Esophagus muscularis mucosa (tissue), 4 donors: ENCODE measurements around the gene IL11.

Source experiments
- EP300 ChIP-seq: sonication (generic); formaldehyde crosslinking; IDR thresholded peaks from one replicate; pipeline ENCODE4 v1.6.1; 2017; ENCODE audit warnings: antibody characterized with exemption
- POLR2A ChIP-seq: fragments of 450-650 bp; IDR thresholded peaks from one replicate; pipeline ENCODE4 v1.6.1; 2017; ENCODE audit warnings: antibody characterized with exemption, moderate library complexity, mild to moderate bottlenecking, low read depth
- POLR2AphosphoS5 ChIP-seq, 2 donors: sonication (generic); formaldehyde crosslinking; IDR thresholded peaks; one replicate each; pipeline ENCODE4 v1.6.1; 2017; ENCODE audit warnings: antibody characterized with exemption in 2 of 2
- TF ChIP-seq, protein P1 (sequence below), 3 experiments: fragments of 200-600 bp in 2 of 3; fragments of 450-650 bp in 1 of 3; sonication (generic) in 2 of 3; IDR thresholded peaks; one replicate each; pipeline ENCODE4 v1.5.1; 2017 to 2019; ENCODE audit warnings: antibody characterized with exemption in 3 of 3, mild to moderate bottlenecking in 2 of 3, moderate library complexity in 1 of 3

DNA sequence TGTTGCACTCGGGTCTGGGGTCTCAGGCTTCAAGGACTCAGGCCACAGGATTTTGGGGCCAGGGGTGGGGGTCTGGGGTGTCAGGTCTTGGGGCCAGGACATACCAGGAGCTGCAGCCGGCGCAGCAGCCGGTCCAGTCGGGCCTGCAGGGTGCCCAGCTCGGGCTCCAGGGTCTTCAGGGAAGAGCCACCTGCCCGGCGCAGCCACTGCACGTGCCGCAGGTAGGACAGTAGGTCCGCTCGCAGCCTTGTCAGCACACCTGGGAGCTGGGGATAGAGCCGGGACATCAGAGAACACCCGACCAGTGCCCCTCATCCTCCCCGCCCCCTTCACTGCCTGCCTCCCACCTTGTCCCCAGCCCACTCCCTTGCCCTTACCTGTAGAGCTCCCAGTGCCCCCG, 2.2 kb downstream of the IL11 start:
- TF ChIP-seq POLR2AphosphoS5 (IDR thresholded peaks at IDR 0.05) (no peak), POLR2A (no peak), EP300 (no peak)
- TF ChIP-seq, protein P1, sequence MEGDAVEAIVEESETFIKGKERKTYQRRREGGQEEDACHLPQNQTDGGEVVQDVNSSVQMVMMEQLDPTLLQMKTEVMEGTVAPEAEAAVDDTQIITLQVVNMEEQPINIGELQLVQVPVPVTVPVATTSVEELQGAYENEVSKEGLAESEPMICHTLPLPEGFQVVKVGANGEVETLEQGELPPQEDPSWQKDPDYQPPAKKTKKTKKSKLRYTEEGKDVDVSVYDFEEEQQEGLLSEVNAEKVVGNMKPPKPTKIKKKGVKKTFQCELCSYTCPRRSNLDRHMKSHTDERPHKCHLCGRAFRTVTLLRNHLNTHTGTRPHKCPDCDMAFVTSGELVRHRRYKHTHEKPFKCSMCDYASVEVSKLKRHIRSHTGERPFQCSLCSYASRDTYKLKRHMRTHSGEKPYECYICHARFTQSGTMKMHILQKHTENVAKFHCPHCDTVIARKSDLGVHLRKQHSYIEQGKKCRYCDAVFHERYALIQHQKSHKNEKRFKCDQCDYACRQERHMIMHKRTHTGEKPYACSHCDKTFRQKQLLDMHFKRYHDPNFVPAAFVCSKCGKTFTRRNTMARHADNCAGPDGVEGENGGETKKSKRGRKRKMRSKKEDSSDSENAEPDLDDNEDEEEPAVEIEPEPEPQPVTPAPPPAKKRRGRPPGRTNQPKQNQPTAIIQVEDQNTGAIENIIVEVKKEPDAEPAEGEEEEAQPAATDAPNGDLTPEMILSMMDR (IDR thresholded peaks at IDR 0.05): no peak
